ENCODE results near the gene AMDHD2.

Gene AMDHD2

GRCh38 chr16:2515180-2515851 is 4.9 kb upstream of the AMDHD2 start:
- no peak for DNase-seq (ENCODE audit: insufficient read length, low spot score)
- no peak for FAIRE-seq

- DNase-seq (ENCODE audit: insufficient read length, low spot score) (no peak), FAIRE-seq (no peak)
Measured at GRCh38 chr16:2516391-2517240, 3.6 kb upstream of the AMDHD2 start.

- no peak for DNase-seq (ENCODE audit: insufficient read length, low spot score)
- no peak for FAIRE-seq
Measured at GRCh38 chr16:2517954-2518605, 2.1 kb upstream of the AMDHD2 start.

GRCh38 chr16:2518823-2519710 is 1.1 kb upstream of the AMDHD2 start:
- DNase-seq (ENCODE audit: insufficient read length, low spot score) (no peak), FAIRE-seq (no peak)

- FAIRE-seq (no peak), DNase-seq (ENCODE audit: insufficient read length, low spot score) (no peak)
Measured at GRCh38 chr16:2519711-2520080, 475 bp upstream of the AMDHD2 start.

GRCh38 chr16:2520784-2521531 is 787 bp downstream of the AMDHD2 start:
- DNase-seq (ENCODE audit: insufficient read length, low spot score) (no peak), FAIRE-seq (no peak)

GRCh38 chr16:2523801-2524231 is 3.6 kb downstream of the AMDHD2 start:
- no peak for FAIRE-seq

GRCh38 chr16:2524339-2524938 is 4.3 kb downstream of the AMDHD2 start:
- DNase-seq (ENCODE audit: insufficient read length, low spot score) (no peak), FAIRE-seq (no peak)

More at GRCh38 chr16:2523801-2524231, 3.6 kb downstream of the AMDHD2 start:
- no peak for DNase-seq (ENCODE audit: insufficient read length, low spot score)

- DNase-seq (ENCODE audit: insufficient read length, low spot score): no peak
- no peak for FAIRE-seq
Measured at GRCh38 chr16:2526135-2526534, 6.0 kb downstream of the AMDHD2 start.

GRCh38 chr16:2527071-2527783 is 7.1 kb downstream of the AMDHD2 start:
- no peak for DNase-seq (ENCODE audit: insufficient read length, low spot score)
- FAIRE-seq: no peak

- FAIRE-seq: no peak
Measured at GRCh38 chr16:2527784-2528100, 7.6 kb downstream of the AMDHD2 start.

GRCh38 chr16:2528161-2529060 is 8.2 kb downstream of the AMDHD2 start:
- no peak for DNase-seq (ENCODE audit: insufficient read length, low spot score)
- no peak for FAIRE-seq

More at GRCh38 chr16:2527784-2528100, 7.6 kb downstream of the AMDHD2 start:
- DNase-seq (ENCODE audit: insufficient read length, low spot score): no peak

GRCh38 chr16:2529061-2529931 is 9.1 kb downstream of the AMDHD2 start:
- no peak for DNase-seq (ENCODE audit: insufficient read length, low spot score)
- no peak for FAIRE-seq

GRCh38 chr16:2529961-2530628 is 9.9 kb downstream of the AMDHD2 start:
- DNase-seq (ENCODE audit: insufficient read length, low spot score) (no peak), FAIRE-seq (no peak)

GRCh38 chr16:2530629-2531318 is 10.6 kb downstream of the AMDHD2 start:
- DNase-seq (ENCODE audit: insufficient read length, low spot score): no peak
- FAIRE-seq: no peak

- FAIRE-seq: no peak
Measured at GRCh38 chr16:2531371-2531695, 11.2 kb downstream of the AMDHD2 start, which contains the start of gene CEMP1. Gene CEMP1 (minus strand): TSS chr16:2531408. CDS start chr16:2531073, 335 bp downstream.

More at GRCh38 chr16:2531371-2531695, 11.2 kb downstream of the AMDHD2 start, which contains the start of gene CEMP1:
- DNase-seq (ENCODE audit: insufficient read length, low spot score): no peak

Measured in HTR-8/SVneo (cell line).